Measurements from ENCODE around the gene LZTS3.
A peak's percentile ranks its signal among the peaks of the same experiment; 100 is the strongest.

The LZTS3 gene

DNA sequence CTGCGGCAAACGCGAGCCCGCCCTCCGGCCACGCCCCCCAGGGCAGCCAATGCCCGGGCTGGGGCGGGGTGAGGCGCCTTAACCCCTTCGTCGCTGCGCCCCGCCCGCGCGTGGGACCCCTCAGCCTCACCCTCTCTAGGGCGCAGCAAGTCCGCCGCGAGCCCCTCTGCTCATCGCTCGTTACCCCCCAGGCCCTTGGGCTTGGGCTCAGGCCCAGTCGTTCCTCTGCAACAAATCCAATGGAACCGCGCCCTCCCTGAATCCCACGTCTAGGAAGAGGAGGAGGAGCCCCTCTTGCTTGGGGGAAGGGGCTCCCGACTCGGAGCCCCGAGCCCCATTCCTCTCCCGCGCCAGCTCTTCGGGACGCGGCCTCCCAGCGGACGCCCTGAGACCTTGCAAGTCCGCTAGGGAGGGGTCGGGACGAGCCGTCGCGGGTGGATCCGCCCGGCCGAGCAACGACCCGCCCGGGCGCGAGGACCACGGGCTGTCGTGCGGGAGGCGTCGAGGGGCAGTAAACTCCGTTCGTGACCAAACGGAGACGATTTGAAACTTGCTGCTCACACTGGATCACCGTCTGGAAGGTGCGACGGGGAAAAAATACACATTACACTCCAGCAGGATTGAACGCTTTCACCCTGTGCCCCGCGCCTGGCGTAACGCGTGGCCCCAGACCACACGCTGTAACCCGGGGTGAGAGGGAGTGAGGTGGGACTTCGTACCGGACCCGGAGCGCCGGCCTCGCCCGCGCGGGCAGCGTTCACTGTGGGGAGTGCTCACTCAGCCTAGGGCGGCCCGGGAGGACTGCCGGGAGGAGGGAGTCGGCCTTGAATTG lies 477 bp upstream of the LZTS3 start (continued):
- TF ChIP-seq ZSCAN16 (tag by site-specific recombination; IDR thresholded peaks at IDR 0.05) (peak; percentile 68), SP3 (tag by site-specific recombination; IDR thresholded peaks at IDR 0.05) (peak; percentile 87), SCRT2 (tag by site-specific recombination; IDR thresholded peaks at IDR 0.05) (0 out of 2 replicates have a peak, but pooled peaks have one; percentile 9)

DNA sequence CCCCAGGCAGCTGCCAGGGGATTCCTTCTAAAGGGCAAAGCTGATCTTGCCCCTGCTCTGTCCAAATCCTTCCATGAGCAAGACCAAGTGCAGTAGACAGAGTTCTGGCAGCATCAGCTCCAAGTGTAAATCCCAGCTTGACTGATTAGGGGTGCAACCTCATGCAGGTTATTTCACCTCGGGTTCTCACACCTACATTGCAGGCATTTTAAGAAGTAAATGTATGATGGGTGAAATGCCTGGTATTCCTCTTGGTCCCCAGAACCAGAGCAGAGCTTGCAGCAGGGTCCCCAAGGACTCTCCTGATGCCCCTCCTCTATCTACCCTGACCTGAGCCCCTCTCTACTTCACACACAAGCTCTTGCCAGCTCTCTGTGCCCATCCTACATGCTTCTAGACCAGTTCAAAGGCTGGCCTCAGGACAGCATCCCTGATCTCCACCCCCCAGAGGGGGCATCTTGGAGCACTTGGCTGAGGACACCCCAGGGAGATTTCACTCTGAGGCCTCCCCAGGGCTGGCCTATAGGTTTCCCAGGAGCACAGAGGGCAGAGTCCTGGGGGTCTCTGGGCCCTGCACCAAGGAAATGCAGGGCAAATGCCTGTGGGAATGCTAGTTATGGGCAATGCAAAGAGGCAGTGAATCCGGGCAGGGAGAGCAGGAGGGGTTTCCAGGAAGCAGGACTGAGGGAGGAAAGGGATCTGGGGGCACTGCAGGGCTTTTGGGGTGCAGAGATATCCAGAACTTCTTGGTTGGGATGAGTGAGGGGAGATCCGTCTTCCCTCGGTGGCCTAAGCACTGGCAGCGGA lies 1.0 kb downstream of the LZTS3 start:
- H3K9me3 ChIP-seq (ENCODE audit: control insufficient read depth, insufficient read depth, low read depth, low read length): no peaks in the 10 kb centered on the region
- peak overlapping the region; percentile 84; the same call in 1 of the 2 replicates for H3K4me3 ChIP-seq (ENCODE audit: low read depth, low read length)
- H3K27ac ChIP-seq (ENCODE audit: extremely low read depth, low read depth, low read length): no peak overlapping the region
- ChIA-PET CTCF (interaction anchor here (0.6 to 1.4 kb wide), 2 partner anchors 25 to 144 kb away, joined by 4 read pairs; no protein-coding TSS in a partner anchor), POLR2A (interaction anchor here (0.6 to 2.4 kb wide), 5 partner anchors 13 to 127 kb away, joined by 3 to 11 read pairs (median 3); partner anchors contain the start of genes FASTKD5 and UBOX5)
- H3K4me1 ChIP-seq (ENCODE audit: control insufficient read depth, insufficient read depth, low read length): peaks cover 10% of the 10 kb centered on the region
- H3K36me3 ChIP-seq (ENCODE audit: control insufficient read depth in 2 of 2, insufficient read depth in 1 of 2, low read length in 2 of 2): peaks cover 0 to 8% of the 10 kb centered on the region in 2 experiments; a peak in 1 of 3 replicates
- peak; percentile 94 for TF ChIP-seq GLIS1 (tag by site-specific recombination; IDR thresholded peaks at IDR 0.05)
- TF ChIP-seq, protein P1, sequence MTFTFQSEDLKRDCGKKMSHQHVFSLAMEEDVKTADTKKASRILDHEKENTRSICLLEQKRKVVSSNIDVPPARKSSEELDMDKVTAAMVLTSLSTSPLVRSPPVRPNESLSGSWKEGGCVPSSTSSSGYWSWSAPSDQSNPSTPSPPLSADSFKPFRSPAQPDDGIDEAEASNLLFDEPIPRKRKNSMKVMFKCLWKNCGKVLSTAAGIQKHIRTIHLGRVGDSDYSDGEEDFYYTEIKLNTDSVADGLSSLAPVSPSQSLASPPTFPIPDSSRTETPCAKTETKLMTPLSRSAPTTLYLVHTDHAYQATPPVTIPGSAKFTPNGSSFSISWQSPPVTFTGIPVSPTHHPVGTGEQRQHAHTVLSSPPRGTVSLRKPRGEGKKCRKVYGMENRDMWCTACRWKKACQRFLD (tag by site-specific recombination; IDR thresholded peaks at IDR 0.05): no peak

DNA sequence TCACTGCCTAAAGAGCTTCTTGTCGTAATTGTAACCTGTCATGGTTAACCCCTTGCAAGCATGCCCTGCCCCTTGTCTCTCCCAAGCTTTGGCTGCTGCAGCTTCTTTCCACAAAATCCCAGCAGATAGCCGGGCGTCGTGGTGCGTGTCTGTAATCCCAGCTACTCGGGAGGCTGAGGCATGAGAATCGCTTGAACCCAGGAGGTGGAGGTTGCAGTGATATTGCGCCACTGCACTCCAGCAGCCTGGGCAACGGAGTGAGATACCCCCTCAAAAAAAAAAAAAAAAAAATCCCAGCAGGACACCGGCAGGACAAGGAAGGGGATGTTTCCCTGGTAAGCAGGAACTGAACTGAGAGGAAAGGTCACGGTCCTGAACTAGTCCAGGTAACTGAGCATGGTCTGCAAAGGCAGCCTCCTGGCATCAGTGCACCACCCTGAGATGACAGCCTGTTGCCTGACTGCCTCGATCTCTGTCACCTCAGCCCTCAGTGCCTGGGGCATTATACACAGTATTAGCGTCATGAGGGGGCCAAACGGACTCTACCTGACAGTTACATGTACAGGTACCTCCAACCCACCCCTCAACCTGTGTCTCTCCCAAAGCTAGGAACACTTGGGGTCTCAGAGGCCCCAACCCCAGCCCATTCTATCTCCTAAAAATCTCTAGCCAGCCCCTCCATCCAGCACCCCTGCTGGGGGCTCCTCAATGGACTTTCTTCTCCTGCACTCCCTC lies 1.8 kb downstream of the LZTS3 start:
- no peak overlapping the region for H3K4me3 ChIP-seq (ENCODE audit: low read depth, low read length)
- POLR2A ChIA-PET: interaction anchor here (1.0 to 2.4 kb wide), 5 partner anchors 10 to 32 kb away, joined by 3 to 11 read pairs (median 8); partner anchors contain the start of genes FASTKD5 and UBOX5
- H3K36me3 ChIP-seq (ENCODE audit: control insufficient read depth in 2 of 2, insufficient read depth in 1 of 2, low read length in 2 of 2): peaks cover 0 to 8% of the 10 kb centered on the region in 2 experiments; a peak in 1 of 3 replicates
- CTCF ChIA-PET: interaction anchor here (0.7 to 1.4 kb wide), 2 partner anchors 10 to 24 kb away, joined by 3 to 4 read pairs; no protein-coding TSS in a partner anchor
- H3K4me1 ChIP-seq (ENCODE audit: control insufficient read depth, insufficient read depth, low read length): peaks cover 10% of the 10 kb centered on the region
- no peak for TF ChIP-seq ZFP69B (tag by site-specific recombination; IDR thresholded peaks at IDR 0.05)
- TF ChIP-seq KLF7 (tag by site-specific recombination; IDR thresholded peaks at IDR 0.05; ENCODE audit: borderline replicate concordance): no peak
- no peak for TF ChIP-seq ZNF366 (tag by site-specific recombination; conservative IDR thresholded peaks at IDR 0.05)
- TF ChIP-seq ZSCAN16 (tag by site-specific recombination; IDR thresholded peaks at IDR 0.05): no peak
- peak; percentile 41; the same call in 1 of the 2 replicates for TF ChIP-seq ZNF600 (tag by site-specific recombination; IDR thresholded peaks at IDR 0.05)
- TF ChIP-seq ZNF501 (tag by site-specific recombination; IDR thresholded peaks at IDR 0.05): no peak
- TF ChIP-seq SCRT2 (tag by site-specific recombination; IDR thresholded peaks at IDR 0.05): peak; percentile 47
- H3K9me3 ChIP-seq (ENCODE audit: control insufficient read depth, insufficient read depth, low read depth, low read length): no peaks in the 10 kb centered on the region
- H3K27ac ChIP-seq (ENCODE audit: extremely low read depth, low read depth, low read length): no peak overlapping the region

DNA sequence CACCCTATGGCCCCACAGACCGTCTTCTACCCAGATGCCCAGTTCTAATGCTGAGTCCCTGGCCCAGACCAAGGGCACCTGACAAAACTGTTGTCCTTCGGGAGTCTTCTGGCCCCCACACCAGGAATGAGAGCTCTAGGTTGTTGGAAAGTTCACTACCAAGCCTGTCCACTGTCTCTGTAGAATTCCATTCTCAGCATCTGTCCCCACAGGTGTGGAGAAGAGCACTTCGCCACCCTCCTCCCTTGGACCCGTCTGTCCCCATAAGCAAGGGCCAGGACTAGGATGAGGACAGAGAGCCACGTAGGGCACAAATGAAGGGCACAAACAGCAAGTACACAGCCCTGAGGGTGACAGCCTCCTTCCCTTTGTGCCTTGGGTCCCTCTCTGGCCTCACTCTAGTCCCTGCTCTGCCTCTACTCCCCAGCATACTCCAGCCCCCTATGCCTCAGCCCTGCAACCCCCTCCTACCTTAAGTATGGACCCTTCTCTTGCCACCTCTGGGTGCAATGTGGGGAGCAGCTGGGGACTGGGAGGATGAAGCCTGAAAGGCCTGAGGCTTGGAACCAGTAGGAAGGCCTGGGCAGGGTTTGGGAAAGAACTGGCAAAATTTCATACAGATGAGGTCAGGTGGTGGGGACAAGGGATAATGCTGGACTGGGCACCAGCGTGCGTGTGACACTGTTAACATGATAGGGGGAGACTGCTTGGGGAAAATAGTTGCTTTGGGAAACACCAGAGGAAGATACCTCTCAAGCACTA lies 4.3 kb downstream of the LZTS3 start:
- no peak for TF ChIP-seq BCL11A (tag by site-specific recombination; IDR thresholded peaks at IDR 0.05; ENCODE audit: low read depth)
- TF ChIP-seq TCF7L2 (IDR thresholded peaks at IDR 0.05; ENCODE audit: borderline replicate concordance, low read depth, low read length): no peak
- TF ChIP-seq ZEB2 (tag by site-specific recombination; IDR thresholded peaks at IDR 0.05): no peak
- ChIA-PET POLR2A (no interaction called here), CTCF (no interaction called here)

More for the DNA sequence above, 4.3 kb downstream of the LZTS3 start:
- Histone ChIP-seq H3K4me1 (ENCODE audit: control insufficient read depth, insufficient read depth, low read length) (no peaks in the 10 kb centered on the region), H3K27ac (ENCODE audit: extremely low read depth, low read depth, low read length) (no peak overlapping the region), H3K9me3 (ENCODE audit: control insufficient read depth, insufficient read depth, low read depth, low read length) (no peaks in the 10 kb centered on the region), H3K36me3 (ENCODE audit: control insufficient read depth in 2 of 2, insufficient read depth in 1 of 2, low read length in 2 of 2) (peaks cover 0 to 2% of the 10 kb centered on the region in 2 experiments; a peak in 1 of 3 replicates), H3K4me3 (ENCODE audit: low read depth, low read length) (no peak overlapping the region)
